CD8-positive, alpha-beta memory T cell (primary cell): ENCODE data around the gene IGLL5. TPM values are rescaled to one million over a fixed set of nuclear protein-coding genes. Genes with fewer than 3 reads are reported as not detected.

ENCODE experiments used
- CTCF ChIA-PET: fragments of 350-600 bp; sonication (Branson Sonifier 250); formaldehyde crosslinking; loops from one replicate; lab custom pipeline; 2021; ENCODE audit warnings: antibody characterized with exemption; lab: Charles Lee
- POLR2A ChIA-PET: fragments of 350-600 bp; sonication (Branson Sonifier 250); formaldehyde crosslinking; loops from one replicate; lab custom pipeline; 2021; ENCODE audit warnings: antibody characterized with exemption; lab: Charles Lee
- DNase-seq, 5 donors: peaks; one replicate each; pipeline versions ENCODE4 v3.0.0 to v3.0.0-alpha.2; 2020 to 2022; ENCODE audit warnings: mixed read lengths in 1 of 5
- H3K27ac ChIP-seq: one replicate; pipeline ENCODE4 v1.7.0; 2013; ENCODE audit warnings: low read depth, mild to moderate bottlenecking, low read length, moderate library complexity
- H3K27me3 ChIP-seq: 2 replicates; pipeline ENCODE4 v1.7.0; 2013; ENCODE audit warnings: low read length, mild to moderate bottlenecking; ENCODE audit not compliant: insufficient read depth, poor library complexity, severe bottlenecking
- H3K36me3 ChIP-seq: 2 replicates; pipeline ENCODE4 v1.7.0; 2013; ENCODE audit warnings: mild to moderate bottlenecking, low read length, moderate library complexity; ENCODE audit not compliant: insufficient read depth
- H3K4me1 ChIP-seq: 2 replicates; pipeline ENCODE4 v1.7.0; 2013; ENCODE audit warnings: mild to moderate bottlenecking, low read length, moderate library complexity; ENCODE audit not compliant: insufficient read depth
- H3K4me3 ChIP-seq: 2 replicates; pipeline ENCODE4 v1.7.0; 2013; ENCODE audit warnings: mild to moderate bottlenecking, low read length
- H3K9me3 ChIP-seq: 2 replicates; pipeline ENCODE4 v1.7.0; 2013; ENCODE audit warnings: mild to moderate bottlenecking, low read length
- H3K27ac Mint-ChIP-seq, 8 donors: one replicate each; pipeline ENCODE4 v1.8.0; 2020 to 2021; ENCODE audit warnings: mixed read lengths in 8 of 8, mild to moderate bottlenecking in 6 of 8, inconsistent platforms in 3 of 8, moderate library complexity in 3 of 8
- H3K27me3 Mint-ChIP-seq, 2 donors: one replicate each; pipeline ENCODE4 v1.8.0; 2020 to 2021; ENCODE audit warnings: mixed read lengths in 2 of 2, mild to moderate bottlenecking in 1 of 2, moderate library complexity in 1 of 2
- H3K36me3 Mint-ChIP-seq, 3 donors: one replicate each; pipeline ENCODE4 v1.8.0; 2020 to 2021; ENCODE audit warnings: mixed read lengths in 3 of 3, inconsistent platforms in 1 of 3, mild to moderate bottlenecking in 1 of 3
- H3K4me1 Mint-ChIP-seq, 3 donors: one replicate each; pipeline ENCODE4 v1.8.0; 2020 to 2021; ENCODE audit warnings: mixed read lengths in 3 of 3, inconsistent platforms in 1 of 3, mild to moderate bottlenecking in 1 of 3
- H3K4me3 Mint-ChIP-seq, 7 donors: one replicate each; pipeline ENCODE4 v1.8.0; 2020 to 2021; ENCODE audit warnings: mixed read lengths in 7 of 7, mild to moderate bottlenecking in 6 of 7, moderate library complexity in 4 of 7, inconsistent platforms in 2 of 7
- H3K9me3 Mint-ChIP-seq, 5 donors: one replicate each; pipeline ENCODE4 v1.8.0; 2020 to 2022; ENCODE audit warnings: mixed read lengths in 5 of 5, mild to moderate bottlenecking in 3 of 5, moderate library complexity in 2 of 5, inconsistent platforms in 1 of 5
- polyA plus RNA-seq: library from polyadenylated mRNA; unstranded; fragments of 300-500 nt; fragmentation: Illumina TruSeq; gene quantifications from one replicate; pipeline ENCODE4 v1.2.3, GENCODE V29; 2021
- total RNA-seq, 2 experiments: library from RNA; stranded (reverse); gene quantifications; one replicate each; pipeline ENCODE4 v1.2.3, GENCODE V29; 2021

Gene IGLL5
- total and polyA plus RNA-seq, 3 experiments from 2014 or later: not detected

GRCh38 chr22:22907551-22908494 lies 20.2 kb downstream of the IGLL5 start:
- no peak overlapping the region for H3K4me3 Mint-ChIP-seq
- no peaks in the 10 kb centered on the region for H3K9me3 ChIP-seq
- POLR2A ChIA-PET: no interaction called here
- CTCF ChIA-PET: no interaction called here
- H3K9me3 Mint-ChIP-seq: no peaks in the 10 kb centered on the region
- H3K27ac ChIP-seq: no peak overlapping the region
- H3K4me1 Mint-ChIP-seq: no peaks in the 10 kb centered on the region
- H3K36me3 ChIP-seq: no peaks in the 10 kb centered on the region
- no peak for DNase-seq
- H3K27ac Mint-ChIP-seq: no peak overlapping the region
- no peaks in the 10 kb centered on the region for H3K4me1 ChIP-seq
- H3K27me3 Mint-ChIP-seq: peaks cover 3 to 9% of the 10 kb centered on the region in 2 donors
- no peak overlapping the region for H3K4me3 ChIP-seq
- no peaks in the 10 kb centered on the region for H3K27me3 ChIP-seq
- H3K36me3 Mint-ChIP-seq: no peaks in the 10 kb centered on the region

- CTCF ChIA-PET: no interaction called here
- Histone ChIP-seq H3K4me3 (no peak overlapping the region), H3K27me3 (no peaks in the 10 kb centered on the region), H3K36me3 (no peaks in the 10 kb centered on the region), H3K9me3 (no peaks in the 10 kb centered on the region), H3K27ac (no peak overlapping the region), H3K4me1 (no peaks in the 10 kb centered on the region)
- Mint-ChIP-seq H3K27ac (no peak overlapping the region), H3K4me3 (no peak overlapping the region), H3K4me1 (no peaks in the 10 kb centered on the region), H3K36me3 (no peaks in the 10 kb centered on the region), H3K9me3 (no peaks in the 10 kb centered on the region), H3K27me3 (peaks cover 3 to 9% of the 10 kb centered on the region in 2 donors)
- POLR2A ChIA-PET: no interaction called here
- DNase-seq: no peak
These were observed 20.9 kb downstream of the IGLL5 start for GRCh38 chr22:22908495-22908861.

GRCh38 chr22:22908941-22909604 lies 21.5 kb downstream of the IGLL5 start:
- CTCF ChIA-PET: no interaction called here
- POLR2A ChIA-PET: no interaction called here
- Mint-ChIP-seq H3K4me1 (no peaks in the 10 kb centered on the region), H3K9me3 (no peaks in the 10 kb centered on the region), H3K27ac (no peak overlapping the region), H3K27me3 (peaks cover 3 to 9% of the 10 kb centered on the region in 2 donors), H3K36me3 (no peaks in the 10 kb centered on the region), H3K4me3 (no peak overlapping the region)
- H3K4me3 ChIP-seq: no peak overlapping the region
- H3K27ac ChIP-seq: no peak overlapping the region
- no peak for DNase-seq
- H3K27me3 ChIP-seq: no peaks in the 10 kb centered on the region
- no peaks in the 10 kb centered on the region for H3K36me3 ChIP-seq
- H3K9me3 ChIP-seq: no peaks in the 10 kb centered on the region
- no peaks in the 10 kb centered on the region for H3K4me1 ChIP-seq

- DNase-seq: no peak
These were observed 22.1 kb downstream of the IGLL5 start for GRCh38 chr22:22909605-22910271.

GRCh38 chr22:22910272-22911240 lies 22.9 kb downstream of the IGLL5 start:
- no peaks in the 10 kb centered on the region for H3K27me3 ChIP-seq
- Mint-ChIP-seq H3K27ac (peak overlapping the region in 1 of 8 donors; percentile 38), H3K36me3 (no peaks in the 10 kb centered on the region), H3K27me3 (peaks cover 3 to 9% of the 10 kb centered on the region in 2 donors), H3K4me1 (no peaks in the 10 kb centered on the region), H3K4me3 (no peak overlapping the region), H3K9me3 (no peaks in the 10 kb centered on the region)
- no peaks in the 10 kb centered on the region for H3K4me1 ChIP-seq
- ChIA-PET CTCF (interaction anchor here (0.6 kb wide), 1 partner anchor 36 kb away, joined by 3 read pairs; no protein-coding TSS in a partner anchor), POLR2A (no interaction called here)
- no peaks in the 10 kb centered on the region for H3K36me3 ChIP-seq
- no peaks in the 10 kb centered on the region for H3K9me3 ChIP-seq
- DNase-seq: no peak
- H3K4me3 ChIP-seq: no peak overlapping the region
- no peak overlapping the region for H3K27ac ChIP-seq

More at GRCh38 chr22:22909605-22910271, 22.1 kb downstream of the IGLL5 start:
- ChIA-PET POLR2A (no interaction called here), CTCF (no interaction called here)
- Mint-ChIP-seq H3K4me3 (no peak overlapping the region), H3K27ac (peak overlapping the region in 2 of 8 donors; percentile 37 to 48), H3K9me3 (no peaks in the 10 kb centered on the region), H3K36me3 (no peaks in the 10 kb centered on the region), H3K4me1 (no peaks in the 10 kb centered on the region), H3K27me3 (peaks cover 3 to 9% of the 10 kb centered on the region in 2 donors)
- Histone ChIP-seq H3K27me3 (no peaks in the 10 kb centered on the region), H3K9me3 (no peaks in the 10 kb centered on the region), H3K27ac (no peak overlapping the region), H3K4me3 (no peak overlapping the region), H3K4me1 (no peaks in the 10 kb centered on the region), H3K36me3 (no peaks in the 10 kb centered on the region)

- no peaks in the 10 kb centered on the region for H3K36me3 ChIP-seq
- H3K27ac ChIP-seq: no peak overlapping the region
- Mint-ChIP-seq H3K27ac (peak overlapping the region in 2 of 8 donors; percentile 55 to 92), H3K36me3 (no peaks in the 10 kb centered on the region), H3K27me3 (peaks cover 3 to 9% of the 10 kb centered on the region in 2 donors), H3K4me3 (no peak overlapping the region), H3K9me3 (no peaks in the 10 kb centered on the region), H3K4me1 (no peaks in the 10 kb centered on the region)
- DNase-seq: no peak
- ChIA-PET CTCF (interaction anchor here (0.6 kb wide), 1 partner anchor 35 kb away, joined by 3 read pairs; no protein-coding TSS in a partner anchor), POLR2A (no interaction called here)
- H3K27me3 ChIP-seq: no peaks in the 10 kb centered on the region
- H3K4me3 ChIP-seq: no peak overlapping the region
- no peaks in the 10 kb centered on the region for H3K4me1 ChIP-seq
- H3K9me3 ChIP-seq: no peaks in the 10 kb centered on the region
These were observed 23.9 kb downstream of the IGLL5 start for GRCh38 chr22:22911327-22912134.
